OCI-LY3 (cell line): ENCODE data around the gene ADAM11.

Source experiments
- H2AFZ ChIP-seq: fragments of 200-600, 300-600 bp; shearing (Covaris generic); 2 replicates; pipeline ENCODE4 v1.6.0; 2014; ENCODE audit warnings: antibody characterized with exemption, low read depth, low read length
- H3K27ac ChIP-seq: fragments of 200-600, 300-600 bp; sonication (generic); 2 replicates; pipeline ENCODE4 v1.5.1; 2014; ENCODE audit warnings: mild to moderate bottlenecking, low read length, moderate library complexity, mixed read lengths
- H3K27me3 ChIP-seq: fragments of 200-600, 300-600 bp; sonication (generic); 2 replicates; pipeline ENCODE4 v1.6.1; 2014; ENCODE audit warnings: low read depth, low read length, mixed read lengths
- H3K36me3 ChIP-seq: fragments of 200-600, 300-600 bp; sonication (generic); replicated peaks from 2 replicates; pipeline ENCODE3; 2014; ENCODE audit warnings: low read depth, low read length, mixed read lengths
- H3K4me1 ChIP-seq: fragments of 300-600, 200-600 bp; sonication (generic); 2 replicates; pipeline ENCODE4 v1.6.1; 2014; ENCODE audit warnings: low read length, mixed read lengths
- H3K4me2 ChIP-seq: fragments of 200-600, 300-600 bp; sonication (generic); 2 replicates; pipeline ENCODE4 v1.6.1; 2014; ENCODE audit warnings: low read length, mixed read lengths
- H3K4me3 ChIP-seq: fragments of 300-600, 200-600 bp; sonication (generic); 2 replicates; pipeline ENCODE4 v1.5.1; 2014; ENCODE audit warnings: antibody characterized with exemption, mild to moderate bottlenecking, low read length, moderate library complexity
- H3K79me2 ChIP-seq: fragments of 300-600, 200-600 bp; shearing (Covaris generic); 2 replicates; pipeline ENCODE4 v1.6.1; 2014; ENCODE audit warnings: mild to moderate bottlenecking, low read length, mixed read lengths
- H3K9ac ChIP-seq: fragments of 300-600, 200-600 bp; shearing (Covaris generic); 2 replicates; pipeline ENCODE4 v1.6.0; 2014; ENCODE audit warnings: mild to moderate bottlenecking, low read length, moderate library complexity
- H3K9me3 ChIP-seq: fragments of 200-600, 300-600 bp; shearing (Covaris generic); 2 replicates; pipeline ENCODE4 v1.6.1; 2014; ENCODE audit warnings: low read length, mixed read lengths; ENCODE audit not compliant: insufficient read depth
- H4K20me1 ChIP-seq: fragments of 200-600, 300-600 bp; sonication (generic); 2 replicates; pipeline ENCODE4 v1.6.1; 2016; ENCODE audit warnings: low read length, mixed read lengths; ENCODE audit not compliant: insufficient read depth
- CTCF ChIP-seq: fragments of 200-600, 300-600 bp; sonication (generic); IDR thresholded peaks from 2 replicates; pipeline ENCODE4 v1.5.1; 2014; ENCODE audit warnings: antibody characterized with exemption, low read length, low read depth
- EZH2phosphoT487 ChIP-seq: fragments of 200-600 bp; shearing (Covaris generic); IDR thresholded peaks from 2 replicates; pipeline ENCODE4 v1.6.1; 2018; ENCODE audit warnings: antibody characterized with exemption, mixed run types, low read depth

The ADAM11 gene

GRCh38 chr17:44779211-44780025, 20.6 kb downstream of the ADAM11 start:
- Histone ChIP-seq H4K20me1 (no peaks in the 10 kb centered on the region), H3K4me2 (peak overlapping the region; percentile 98), H3K4me3 (peak overlapping the region; percentile 83), H2AFZ (peak overlapping the region; percentile 68), H3K9ac (peak overlapping the region; percentile 77), H3K36me3 (no peaks in the 10 kb centered on the region), H3K79me2 (no peaks in the 10 kb centered on the region), H3K27ac (peak overlapping the region; percentile 43), H3K9me3 (no peaks in the 10 kb centered on the region), H3K4me1 (peaks cover 27% of the 10 kb centered on the region), H3K27me3 (no peaks in the 10 kb centered on the region)
- TF ChIP-seq EZH2phosphoT487 (no peak), CTCF (peak; percentile 96)

- Histone ChIP-seq H2AFZ (peak overlapping the region; percentile 68), H3K4me2 (peak overlapping the region; percentile 98), H3K9me3 (no peaks in the 10 kb centered on the region), H3K36me3 (no peaks in the 10 kb centered on the region), H3K4me1 (peaks cover 24% of the 10 kb centered on the region), H3K9ac (peak overlapping the region; percentile 77), H4K20me1 (no peaks in the 10 kb centered on the region), H3K27me3 (no peaks in the 10 kb centered on the region), H3K4me3 (peak overlapping the region; percentile 83), H3K27ac (no peak overlapping the region), H3K79me2 (no peaks in the 10 kb centered on the region)
- TF ChIP-seq CTCF (no peak), EZH2phosphoT487 (no peak)
Measured at GRCh38 chr17:44780161-44780560, 21.4 kb downstream of the ADAM11 start.

- H3K79me2 ChIP-seq = no peaks in the 10 kb centered on the region
- H3K4me3 ChIP-seq = no peak overlapping the region
- H3K9me3 ChIP-seq = no peaks in the 10 kb centered on the region
- H2AFZ ChIP-seq = peak overlapping the region; percentile 68; the same call in 1 of the 2 replicates
- no peak overlapping the region for H3K4me2 ChIP-seq
- H4K20me1 ChIP-seq = no peaks in the 10 kb centered on the region
- no peak overlapping the region for H3K27ac ChIP-seq
- peaks cover 24% of the 10 kb centered on the region for H3K4me1 ChIP-seq
- H3K9ac ChIP-seq = no peak overlapping the region
- no peaks in the 10 kb centered on the region for H3K27me3 ChIP-seq
- TF ChIP-seq CTCF (no peak), EZH2phosphoT487 (no peak)
- H3K36me3 ChIP-seq = no peaks in the 10 kb centered on the region
Measured at GRCh38 chr17:44780845-44781480, 22.2 kb downstream of the ADAM11 start.

GRCh38 chr17:44781551-44782325, 22.9 kb downstream of the ADAM11 start:
- Histone ChIP-seq H3K79me2 (no peaks in the 10 kb centered on the region), H3K27me3 (no peaks in the 10 kb centered on the region), H3K27ac (no peak overlapping the region), H3K4me3 (no peak overlapping the region), H3K4me1 (peaks cover 19% of the 10 kb centered on the region), H3K4me2 (no peak overlapping the region), H3K9me3 (no peaks in the 10 kb centered on the region), H3K9ac (no peak overlapping the region), H4K20me1 (no peaks in the 10 kb centered on the region), H3K36me3 (no peaks in the 10 kb centered on the region), H2AFZ (no peak overlapping the region)
- TF ChIP-seq CTCF (no peak), EZH2phosphoT487 (no peak)
